Esophagus muscularis mucosa (tissue), 4 donors: ENCODE data around the gene FRZB. TPM values are rescaled to one million over a fixed set of nuclear protein-coding genes. Genes with fewer than 3 reads are reported as not detected.

Experiments used
- DNase-seq: peaks from one replicate; pipeline ENCODE4 v3.0.0-alpha.2; 2017; ENCODE audit errors: extremely low spot score
- H3K27ac ChIP-seq, 4 donors: fragments of 200-600 bp; sonication (generic); replicated peaks in 1 of 4; 1 replicate in 3 of 4; 2 replicates in 1 of 4; pipeline ENCODE4 v1.5.1; 2016 to 2019; ENCODE audit warnings: mild to moderate bottlenecking in 1 of 4
- H3K27me3 ChIP-seq, 4 donors: fragments of 200-600 bp; sonication (generic); one replicate each; pipeline versions ENCODE4 v1.5.1 to v1.6.0; 2016 to 2019
- H3K36me3 ChIP-seq, 4 donors: fragments of 200-600 bp; sonication (generic); one replicate each; pipeline ENCODE4 v1.5.1; 2016 to 2019
- H3K4me1 ChIP-seq, 4 donors: fragments of 200-600 bp; sonication (generic); one replicate each; pipeline ENCODE4 v1.5.1; 2016 to 2019
- H3K4me3 ChIP-seq, 4 donors: fragments of 200-600 bp; sonication (generic); 1 replicate in 2 of 4; 2 replicates in 2 of 4; pipeline ENCODE4 v1.5.1; 2016 to 2019; ENCODE audit warnings: mild to moderate bottlenecking in 4 of 4, moderate library complexity in 1 of 4
- H3K9me3 ChIP-seq, 4 donors: fragments of 200-600 bp; sonication (generic); 1 replicate in 3 of 4; 2 replicates in 1 of 4; pipeline ENCODE4 v1.5.1; 2016 to 2019
- CTCF ChIP-seq, 3 experiments: fragments of 200-600 bp in 2 of 3; fragments of 450-650 bp in 1 of 3; sonication (generic) in 2 of 3; IDR thresholded peaks; one replicate each; pipeline ENCODE4 v1.5.1; 2017 to 2019; ENCODE audit warnings: antibody characterized with exemption in 3 of 3, mild to moderate bottlenecking in 2 of 3, moderate library complexity in 1 of 3
- EP300 ChIP-seq: sonication (generic); formaldehyde crosslinking; IDR thresholded peaks from one replicate; pipeline ENCODE4 v1.6.1; 2017; ENCODE audit warnings: antibody characterized with exemption
- POLR2A ChIP-seq: fragments of 450-650 bp; IDR thresholded peaks from one replicate; pipeline ENCODE4 v1.6.1; 2017; ENCODE audit warnings: antibody characterized with exemption, moderate library complexity, mild to moderate bottlenecking, low read depth
- POLR2AphosphoS5 ChIP-seq, 2 donors: sonication (generic); formaldehyde crosslinking; IDR thresholded peaks; one replicate each; pipeline ENCODE4 v1.6.1; 2017; ENCODE audit warnings: antibody characterized with exemption in 2 of 2
- WGBS: methylation state at CpG from one replicate; pipeline ENCODE4 v1.1.5; 2018; 5-methylcytosine and 5-hydroxymethylcytosine counted together
- intact Hi-C: fragments of 100-400 bp; cut with DNase I; formaldehyde crosslinking; loops from one replicate; pipeline ENCODE4 v1.15.1; 2023
- total RNA-seq, 4 donors: library from RNA; depleted of rRNA; stranded (reverse); fragments of >200 nt; gene quantifications; one replicate each; pipeline versions ENCODE4 v1.1.0 to v1.2.1, GENCODE V29; 2016

The FRZB gene
- total RNA-seq, 4 donors from 2014 or later = 10.1 to 46.9 (median 13.1) TPM

GRCh38 chr2:182821182-182821581 lies 45.3 kb downstream of the FRZB start:
- 86% methylated on average over 2 of the region's 2 CpGs for WGBS
- peaks cover 9 to 37% (median 34%) of the 10 kb centered on the region in 4 donors for H3K4me1 ChIP-seq
- no peaks in the 10 kb centered on the region for H3K27me3 ChIP-seq

GRCh38 chr2:182819412-182819811 lies 47.0 kb downstream of the FRZB start:
- no peaks in the 10 kb centered on the region for H3K36me3 ChIP-seq
- no peaks in the 10 kb centered on the region for H3K27me3 ChIP-seq
- 94% methylated on average over 4 of the region's 4 CpGs for WGBS
- peaks cover 9 to 32% (median 29%) of the 10 kb centered on the region in 4 donors for H3K4me1 ChIP-seq
- no peak overlapping the region for H3K27ac ChIP-seq
- no peak overlapping the region for H3K4me3 ChIP-seq
- H3K9me3 ChIP-seq = no peaks in the 10 kb centered on the region
- no peak for DNase-seq
- no peak for TF ChIP-seq POLR2A
- no peak for TF ChIP-seq POLR2AphosphoS5 (IDR thresholded peaks at IDR 0.05)
- TF ChIP-seq EP300 = no peak
- TF ChIP-seq CTCF (IDR thresholded peaks at IDR 0.05) = no peak
- intact Hi-C loops = no loop called here

More at GRCh38 chr2:182821182-182821581, 45.3 kb downstream of the FRZB start:
- DNase-seq = no peak
- no peak overlapping the region for H3K27ac ChIP-seq
- no peaks in the 10 kb centered on the region for H3K36me3 ChIP-seq
- TF ChIP-seq EP300 (no peak), POLR2A (no peak), POLR2AphosphoS5 (IDR thresholded peaks at IDR 0.05) (no peak), CTCF (IDR thresholded peaks at IDR 0.05) (no peak)
- no peaks in the 10 kb centered on the region for H3K9me3 ChIP-seq
- intact Hi-C loops = no loop called here
- no peak overlapping the region for H3K4me3 ChIP-seq

GRCh38 chr2:182818925-182819324 lies 47.5 kb downstream of the FRZB start:
- H3K9me3 ChIP-seq = no peaks in the 10 kb centered on the region
- intact Hi-C loops = no loop called here
- no peak for DNase-seq
- H3K36me3 ChIP-seq = no peaks in the 10 kb centered on the region
- no peak overlapping the region for H3K27ac ChIP-seq
- WGBS = 63% methylated on average over 4 of the region's 4 CpGs
- TF ChIP-seq CTCF (IDR thresholded peaks at IDR 0.05) = no peak
- no peak for TF ChIP-seq POLR2AphosphoS5 (IDR thresholded peaks at IDR 0.05)
- no peak for TF ChIP-seq POLR2A
- no peak for TF ChIP-seq EP300
- H3K4me1 ChIP-seq = peaks cover 9 to 32% (median 29%) of the 10 kb centered on the region in 4 donors
- no peaks in the 10 kb centered on the region for H3K27me3 ChIP-seq
- no peak overlapping the region for H3K4me3 ChIP-seq

- TF ChIP-seq POLR2AphosphoS5 (IDR thresholded peaks at IDR 0.05) (no peak), CTCF (IDR thresholded peaks at IDR 0.05) (no peak), POLR2A (no peak), EP300 (no peak)
- intact Hi-C loops = no loop called here
- no peak for DNase-seq
- no peaks in the 10 kb centered on the region for H3K36me3 ChIP-seq
- H3K4me1 ChIP-seq = peaks cover 9 to 32% (median 29%) of the 10 kb centered on the region in 4 donors
- H3K27me3 ChIP-seq = no peaks in the 10 kb centered on the region
- H3K9me3 ChIP-seq = no peaks in the 10 kb centered on the region
- H3K4me3 ChIP-seq = no peak overlapping the region
- 42% methylated on average over 3 of the region's 3 CpGs for WGBS
- no peak overlapping the region for H3K27ac ChIP-seq
Measured at GRCh38 chr2:182818501-182818900, 47.9 kb downstream of the FRZB start.

GRCh38 chr2:182817558-182817957 lies 48.9 kb downstream of the FRZB start:
- 49% methylated on average over 2 of the region's 2 CpGs for WGBS
- no peaks in the 10 kb centered on the region for H3K36me3 ChIP-seq
- DNase-seq = no peak
- no peak overlapping the region for H3K4me3 ChIP-seq
- intact Hi-C loops = no loop called here
- H3K27me3 ChIP-seq = no peaks in the 10 kb centered on the region
- no peaks in the 10 kb centered on the region for H3K9me3 ChIP-seq
- H3K27ac ChIP-seq = no peak overlapping the region
- peaks cover 9 to 32% (median 29%) of the 10 kb centered on the region in 4 donors for H3K4me1 ChIP-seq
- no peak for TF ChIP-seq CTCF (IDR thresholded peaks at IDR 0.05)
- no peak for TF ChIP-seq POLR2A
- TF ChIP-seq POLR2AphosphoS5 (IDR thresholded peaks at IDR 0.05) = no peak
- no peak for TF ChIP-seq EP300
